Activated naive CD8-positive, alpha-beta T cell (primary cell): ENCODE data around the gene GPC4.
"Not testable (repeated sequence)": the region's sequence is repeated elsewhere in the genome, so short reads cannot be mapped to it uniquely, and the experiment has no call there.

Experiments
- H3K27ac Mint-ChIP-seq: one replicate; pipeline ENCODE4 v1.8.0; 2021; ENCODE audit warnings: mixed read lengths
- H3K27me3 Mint-ChIP-seq: one replicate; pipeline ENCODE4 v1.8.0; 2021; ENCODE audit warnings: mixed read lengths
- H3K36me3 Mint-ChIP-seq: one replicate; pipeline ENCODE4 v1.8.0; 2021; ENCODE audit warnings: mixed read lengths
- H3K4me1 Mint-ChIP-seq: one replicate; pipeline ENCODE4 v1.8.0; 2021; ENCODE audit warnings: low read depth, mixed read lengths
- H3K4me3 Mint-ChIP-seq: one replicate; pipeline ENCODE4 v1.8.0; 2021; ENCODE audit warnings: mild to moderate bottlenecking, mixed read lengths
- H3K9me3 Mint-ChIP-seq: one replicate; pipeline ENCODE4 v1.8.0; 2021; ENCODE audit warnings: low read depth, mixed read lengths

GPC4 gene

DNA sequence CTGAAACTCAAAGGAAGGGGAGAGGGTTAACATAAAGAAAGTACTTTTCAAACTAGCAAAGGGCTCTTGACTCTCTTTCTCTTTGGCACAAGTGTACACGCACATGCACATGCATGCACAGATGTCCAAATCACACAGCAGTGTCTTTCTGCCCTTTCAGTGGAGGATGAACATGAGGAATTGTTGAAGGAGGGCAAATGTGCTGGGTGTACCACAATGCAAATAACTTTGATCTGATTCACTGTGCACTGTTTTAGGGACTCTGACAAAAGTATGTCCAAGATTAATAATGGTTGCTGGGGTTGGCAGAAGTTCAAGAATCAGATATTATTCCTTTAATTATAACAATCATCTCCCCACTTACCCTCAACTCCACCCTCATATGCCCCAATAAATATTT lies 93.8 kb downstream of the GPC4 start:
- H3K36me3 Mint-ChIP-seq: no peaks in the 10 kb centered on the region
- no peaks in the 10 kb centered on the region for H3K4me1 Mint-ChIP-seq
- no peak overlapping the region for H3K27ac Mint-ChIP-seq
- H3K4me3 Mint-ChIP-seq: no peak overlapping the region
- no peaks in the 10 kb centered on the region for H3K9me3 Mint-ChIP-seq
- no peaks in the 10 kb centered on the region for H3K27me3 Mint-ChIP-seq

GRCh38 chrX:133314281-133314680 lies 101.0 kb downstream of the GPC4 start:
- Mint-ChIP-seq H3K4me3 (no peak overlapping the region), H3K4me1 (no peaks in the 10 kb centered on the region), H3K27me3 (no peaks in the 10 kb centered on the region), H3K9me3 (no peaks in the 10 kb centered on the region), H3K27ac (no peak overlapping the region), H3K36me3 (no peaks in the 10 kb centered on the region)

DNA sequence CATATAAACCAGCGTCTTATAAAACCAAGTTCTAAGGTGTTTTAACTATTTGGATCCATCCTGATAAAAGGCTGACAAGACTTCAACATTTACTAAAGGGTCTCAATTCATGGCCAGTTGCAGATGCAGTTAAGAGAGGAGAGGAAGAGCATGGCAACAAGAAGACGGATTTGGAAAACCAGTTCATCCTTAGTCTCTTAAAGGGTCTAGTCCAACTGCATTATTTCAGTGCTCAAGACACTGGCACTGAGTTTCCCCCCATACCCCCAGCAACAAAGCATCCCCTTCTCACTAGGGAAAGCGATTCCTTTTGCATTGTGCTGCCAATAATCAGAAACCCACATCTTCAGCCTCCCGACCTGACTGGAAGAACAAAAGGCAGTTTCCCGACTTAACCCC lies 106.8 kb downstream of the GPC4 start:
- Mint-ChIP-seq H3K27me3 (no peaks in the 10 kb centered on the region), H3K4me3 (no peak overlapping the region), H3K27ac (no peak overlapping the region), H3K4me1 (no peaks in the 10 kb centered on the region), H3K9me3 (no peaks in the 10 kb centered on the region), H3K36me3 (no peaks in the 10 kb centered on the region)

- Mint-ChIP-seq H3K4me1 (no peaks in the 10 kb centered on the region), H3K9me3 (no peaks in the 10 kb centered on the region), H3K27ac (no peak overlapping the region)
Observed at GRCh38 chrX:133307637-133308498, 107.4 kb downstream of the GPC4 start.

GRCh38 chrX:133307094-133307493 lies 108.2 kb downstream of the GPC4 start:
- H3K27ac Mint-ChIP-seq: no peak overlapping the region
- H3K36me3 Mint-ChIP-seq: no peaks in the 10 kb centered on the region
- H3K4me3 Mint-ChIP-seq: no peak overlapping the region
- no peaks in the 10 kb centered on the region for H3K4me1 Mint-ChIP-seq
- no peaks in the 10 kb centered on the region for H3K27me3 Mint-ChIP-seq
- no peaks in the 10 kb centered on the region for H3K9me3 Mint-ChIP-seq

More at GRCh38 chrX:133307637-133308498, 107.4 kb downstream of the GPC4 start:
- Mint-ChIP-seq H3K27me3 (no peaks in the 10 kb centered on the region), H3K4me3 (no peak overlapping the region), H3K36me3 (no peaks in the 10 kb centered on the region)

DNA sequence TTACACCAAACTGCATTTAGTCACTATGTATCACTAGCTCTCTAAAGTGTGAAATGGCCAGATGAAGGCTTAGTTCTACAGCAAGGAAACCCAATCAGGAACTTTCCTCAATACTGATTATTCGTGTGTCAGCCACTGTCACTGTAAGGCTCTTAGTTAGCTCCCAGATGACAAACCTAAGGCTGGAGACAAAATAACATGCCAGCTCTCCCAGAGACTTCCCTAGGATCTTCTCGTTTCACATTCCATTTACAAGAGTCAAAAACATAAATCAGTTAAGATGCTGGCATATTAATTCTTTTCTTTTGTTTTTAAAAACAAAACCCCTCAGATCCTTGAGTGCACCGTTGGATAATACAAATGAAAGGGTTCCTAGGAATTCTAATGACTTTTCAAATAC lies 109.0 kb downstream of the GPC4 start:
- Mint-ChIP-seq H3K9me3 (no peaks in the 10 kb centered on the region), H3K4me3 (no peak overlapping the region), H3K27me3 (no peaks in the 10 kb centered on the region), H3K27ac (no peak overlapping the region), H3K36me3 (no peaks in the 10 kb centered on the region), H3K4me1 (no peaks in the 10 kb centered on the region)

DNA sequence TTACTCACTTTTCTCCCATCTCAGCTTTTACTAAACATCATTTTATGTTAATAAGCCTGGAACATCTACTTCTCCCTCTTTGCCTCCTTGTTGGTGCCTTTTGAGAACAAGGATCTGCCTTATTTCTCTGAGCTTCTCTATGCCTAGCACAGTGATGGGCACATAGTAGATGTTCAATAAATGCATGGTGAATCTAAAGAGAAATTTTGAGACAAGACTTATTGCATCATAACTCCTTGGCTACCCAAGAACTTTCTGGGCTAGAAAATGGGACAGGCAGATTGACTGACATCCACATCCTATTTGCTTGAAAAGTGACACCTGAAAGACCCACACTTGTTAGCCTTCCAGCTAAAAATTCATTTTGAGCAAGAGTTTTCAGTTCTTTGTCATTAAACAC lies 109.9 kb downstream of the GPC4 start:
- H3K36me3 Mint-ChIP-seq: no peaks in the 10 kb centered on the region
- no peak overlapping the region for H3K27ac Mint-ChIP-seq
- no peaks in the 10 kb centered on the region for H3K9me3 Mint-ChIP-seq
- no peaks in the 10 kb centered on the region for H3K4me1 Mint-ChIP-seq
- H3K27me3 Mint-ChIP-seq: no peaks in the 10 kb centered on the region
- no peak overlapping the region for H3K4me3 Mint-ChIP-seq

DNA sequence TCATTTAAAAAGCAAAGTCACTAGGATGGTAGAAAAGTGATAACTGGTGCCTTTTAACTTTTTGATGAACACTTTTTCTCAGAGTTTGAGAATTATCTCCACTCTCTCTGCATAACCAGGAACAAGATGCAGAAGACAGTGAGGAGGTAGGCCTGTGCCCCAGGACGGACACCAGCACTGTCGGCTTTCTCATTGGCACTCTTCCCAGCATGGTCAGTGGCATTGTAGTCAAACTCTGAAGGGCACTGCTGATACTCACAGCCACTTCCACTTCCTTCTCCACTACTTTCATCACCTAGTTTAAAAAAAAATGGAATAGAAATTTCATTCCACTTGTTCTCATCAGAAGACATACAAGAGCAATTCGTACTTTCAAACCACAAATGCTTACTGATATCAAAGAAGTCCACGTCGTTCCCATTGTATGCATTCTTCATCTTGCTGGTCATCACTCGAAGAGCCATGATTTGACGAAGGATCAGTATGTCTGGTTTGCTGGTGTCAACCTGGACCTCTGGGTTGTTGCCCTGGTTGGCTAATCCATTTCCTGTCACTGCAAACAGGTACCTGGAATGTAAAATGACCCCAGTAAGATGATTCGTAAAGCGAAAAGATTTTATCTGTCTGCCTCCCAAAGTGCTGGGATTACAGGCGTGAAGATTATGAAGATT lies 112.4 kb downstream of the GPC4 start:
- no peak overlapping the region for H3K4me3 Mint-ChIP-seq
- no peak overlapping the region for H3K27ac Mint-ChIP-seq
- H3K36me3 Mint-ChIP-seq: no peaks in the 10 kb centered on the region
- no peaks in the 10 kb centered on the region for H3K4me1 Mint-ChIP-seq
- H3K9me3 Mint-ChIP-seq: no peaks in the 10 kb centered on the region
- no peaks in the 10 kb centered on the region for H3K27me3 Mint-ChIP-seq

- Mint-ChIP-seq H3K4me1 (no peaks in the 10 kb centered on the region), H3K9me3 (no peaks in the 10 kb centered on the region), H3K27ac (no peak overlapping the region), H3K36me3 (no peaks in the 10 kb centered on the region), H3K4me3 (no peak overlapping the region), H3K27me3 (no peaks in the 10 kb centered on the region)
Observed at GRCh38 chrX:133300591-133300990, 114.7 kb downstream of the GPC4 start.

DNA sequence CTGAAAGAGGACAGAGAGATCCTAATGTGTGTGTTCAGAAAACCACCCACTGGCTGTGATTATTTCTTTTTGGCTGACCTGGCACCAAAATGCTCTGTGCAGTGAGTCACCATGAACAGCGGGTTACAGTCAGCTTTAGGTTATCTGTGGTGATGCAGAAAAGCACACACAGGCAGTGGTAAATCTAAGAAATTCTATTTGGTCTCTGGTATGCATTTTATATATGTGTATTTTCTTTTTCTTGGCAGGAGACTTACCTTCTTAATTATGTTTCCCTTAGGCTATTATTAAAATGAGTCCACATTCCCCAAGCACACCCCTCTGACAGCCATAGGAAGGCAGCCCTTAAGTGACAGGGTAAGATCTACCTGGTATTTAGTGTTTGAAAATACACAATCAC lies 118.0 kb downstream of the GPC4 start:
- Mint-ChIP-seq H3K27ac (no peak overlapping the region), H3K4me1 (no peaks in the 10 kb centered on the region), H3K36me3 (no peaks in the 10 kb centered on the region), H3K27me3 (no peaks in the 10 kb centered on the region), H3K4me3 (no peak overlapping the region), H3K9me3 (no peaks in the 10 kb centered on the region)

- Mint-ChIP-seq H3K27ac (no peak overlapping the region), H3K36me3 (no peaks in the 10 kb centered on the region), H3K4me3 (no peak overlapping the region), H3K4me1 (no peaks in the 10 kb centered on the region), H3K9me3 (no peaks in the 10 kb centered on the region), H3K27me3 (no peaks in the 10 kb centered on the region)
Observed at GRCh38 chrX:133294126-133294525, 121.2 kb downstream of the GPC4 start.

DNA sequence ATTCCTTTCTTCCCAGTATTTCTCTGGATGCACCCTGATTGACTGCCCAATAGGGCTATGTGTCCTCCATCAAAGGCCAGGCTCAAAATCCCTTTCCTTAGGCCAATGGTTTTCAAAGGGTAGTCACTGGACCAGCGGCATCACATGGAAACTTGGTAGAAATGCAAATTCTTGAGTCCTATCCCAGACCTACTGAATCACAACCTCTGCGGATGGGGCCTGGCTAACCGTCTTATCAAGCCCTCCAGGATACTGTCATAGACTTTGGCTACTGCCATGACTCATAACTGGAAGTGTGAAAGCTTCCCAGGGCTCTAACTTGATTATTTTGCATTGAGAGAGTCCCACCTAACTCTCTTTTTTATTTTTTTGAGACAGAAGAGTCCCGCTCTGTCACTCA lies 125.2 kb downstream of the GPC4 start:
- no peaks in the 10 kb centered on the region for H3K9me3 Mint-ChIP-seq
- no peaks in the 10 kb centered on the region for H3K4me1 Mint-ChIP-seq
- H3K4me3 Mint-ChIP-seq: no peak overlapping the region
- H3K36me3 Mint-ChIP-seq: no peaks in the 10 kb centered on the region
- H3K27me3 Mint-ChIP-seq: no peaks in the 10 kb centered on the region
- no peak overlapping the region for H3K27ac Mint-ChIP-seq

DNA sequence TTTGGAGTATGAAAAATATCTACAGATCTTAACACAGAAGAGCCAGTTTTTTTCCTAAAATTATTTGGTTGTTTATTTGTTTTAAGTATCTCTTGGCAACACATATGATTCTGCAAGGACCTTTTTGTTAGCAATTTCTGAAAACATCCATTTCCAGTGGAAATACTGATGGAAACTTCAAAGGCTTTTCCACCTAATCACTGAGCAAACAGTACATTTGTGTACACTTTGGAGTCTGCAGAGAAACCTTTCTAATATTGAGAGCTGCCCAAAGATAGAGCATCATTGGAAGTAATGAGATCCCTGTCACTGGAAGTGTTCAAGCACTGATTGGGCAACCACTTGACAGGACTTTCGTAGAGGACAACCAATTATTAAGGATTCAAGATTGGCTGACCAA lies 127.4 kb downstream of the GPC4 start:
- Mint-ChIP-seq H3K4me1 (no peaks in the 10 kb centered on the region), H3K4me3 (no peak overlapping the region), H3K27me3 (no peaks in the 10 kb centered on the region), H3K9me3 (no peaks in the 10 kb centered on the region), H3K27ac (no peak overlapping the region), H3K36me3 (no peaks in the 10 kb centered on the region)

DNA sequence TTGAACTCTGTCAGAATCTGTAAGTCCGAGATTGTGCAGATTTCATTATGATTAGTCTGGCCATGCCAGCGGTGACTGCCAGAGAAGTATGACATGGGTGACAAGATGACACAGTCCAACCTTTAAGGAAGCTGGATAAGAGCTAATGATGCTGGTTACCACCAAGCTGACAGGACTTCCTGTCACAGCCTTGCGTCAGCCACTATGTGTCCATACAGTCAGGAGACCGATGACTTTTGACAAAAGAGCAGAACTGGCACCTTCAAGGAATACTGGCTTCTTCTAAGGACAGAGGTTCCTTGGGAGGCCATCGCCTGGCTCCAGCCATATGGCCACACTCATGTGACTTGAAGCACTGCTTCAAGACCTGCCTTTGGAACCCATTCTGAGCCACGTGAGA lies 129.9 kb downstream of the GPC4 start:
- Mint-ChIP-seq H3K9me3 (peaks cover 4% of the 10 kb centered on the region), H3K27ac (no peak overlapping the region), H3K4me1 (no peaks in the 10 kb centered on the region), H3K4me3 (no peak overlapping the region), H3K27me3 (peaks cover under 1% of the 10 kb centered on the region), H3K36me3 (peaks cover 2% of the 10 kb centered on the region)

DNA sequence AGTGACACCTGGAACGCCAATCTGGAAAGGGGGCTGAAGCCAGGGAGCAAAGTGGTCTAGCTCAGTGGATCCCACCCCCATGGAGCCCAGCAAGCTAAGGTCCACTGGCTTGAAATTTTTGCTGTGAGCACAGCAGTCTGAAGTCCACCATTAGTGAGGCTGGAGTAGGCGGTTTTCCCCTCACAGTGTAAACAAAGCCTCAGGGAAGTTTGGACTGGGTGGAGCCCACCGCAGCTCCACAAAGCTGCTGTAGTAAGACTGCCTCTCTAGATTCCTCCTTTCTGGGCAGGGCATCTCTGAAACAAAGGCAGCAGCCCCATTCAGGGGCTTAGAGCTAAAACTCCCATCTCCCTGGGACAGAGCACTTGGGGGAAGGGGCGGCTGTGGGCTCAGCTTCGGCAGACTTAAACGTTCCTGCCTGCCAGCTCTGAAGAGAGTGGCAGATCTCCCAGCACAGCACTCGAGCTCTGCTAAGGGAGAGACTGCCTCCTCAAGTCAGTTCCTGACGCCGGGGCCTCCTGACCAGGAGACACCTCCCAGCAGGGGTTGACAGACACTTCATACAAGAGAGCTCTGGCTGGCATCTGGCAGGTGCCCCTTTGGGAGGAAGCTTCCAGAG lies 136.1 kb downstream of the GPC4 start:
- not testable (repeated sequence) for H3K36me3 Mint-ChIP-seq, H3K9me3 Mint-ChIP-seq, H3K27me3 Mint-ChIP-seq, H3K27ac Mint-ChIP-seq, H3K4me1 Mint-ChIP-seq, H3K4me3 Mint-ChIP-seq
